PFSK-1 (cell line): ENCODE results near the gene SYNPR.

Experiments used
- POLR2AphosphoS5 ChIP-seq: IDR thresholded peaks from 2 replicates; pipeline ENCODE4 v1.6.1; 2012; ENCODE audit warnings: low read depth, mild to moderate bottlenecking, control low read depth, low read length, moderate library complexity
- REST ChIP-seq, 2 experiments: IDR thresholded peaks; 2 replicates each; pipeline versions ENCODE4 v1.6.1 to v1.8.0; 2011 to 2012; ENCODE audit warnings: low read depth in 2 of 2, low read length in 2 of 2, control low read depth in 1 of 2, inconsistent platforms in 1 of 2, mild to moderate bottlenecking in 1 of 2, moderate library complexity in 1 of 2; ENCODE audit not compliant: insufficient read depth in 1 of 2
- SIN3A ChIP-seq: IDR thresholded peaks from 2 replicates; pipeline ENCODE4 v1.6.1; 2012; ENCODE audit warnings: mild to moderate bottlenecking, low read length, moderate library complexity, borderline replicate concordance; ENCODE audit not compliant: insufficient read depth

DNA sequence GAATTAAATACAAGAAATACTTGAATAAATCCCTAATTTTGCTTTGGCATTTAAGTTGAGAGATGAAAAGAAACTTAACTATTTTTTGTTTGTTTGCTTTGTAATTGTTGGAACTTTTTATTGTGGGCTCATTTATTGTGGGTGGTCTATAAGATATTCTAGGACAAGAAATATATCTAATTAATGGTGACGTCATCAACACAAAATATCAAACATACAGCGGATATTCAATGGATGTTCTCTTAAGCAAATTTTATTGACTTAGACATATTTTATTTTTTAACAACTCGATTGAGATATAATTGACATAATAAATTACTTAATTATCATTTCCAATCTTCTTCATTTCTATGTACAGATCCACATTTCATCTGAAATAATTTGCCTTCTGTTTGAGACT, 30.0 kb downstream of the SYNPR start:
- TF ChIP-seq POLR2AphosphoS5 (no peak), REST (IDR thresholded peaks at IDR 0.05; ENCODE audit: insufficient read depth in 1 of 2, low read depth in 2 of 2, low read length in 2 of 2) (no peak), SIN3A (no peak)
